Mesangial cell (primary cell): Measurements from ENCODE around the gene BAHCC1. TPM values are rescaled to one million over a fixed set of nuclear protein-coding genes. Genes with fewer than 3 reads are reported as not detected.

Experiments
- total RNA-seq: library from RNA; depleted of rRNA; stranded (reverse); fragments of >200 nt; gene quantifications from 2 replicates; pipeline ENCODE4 v1.2.3, GENCODE V29; 2015

BAHCC1 gene
- total RNA-seq: 6.8 and 18.3 TPM in 2 replicates

GRCh38 chr17:81394921-81395599 is at the start of gene BAHCC1:
BAHCC1 (plus strand) TSS chr17:81395457; CDS start chr17:81399740, 4,283 bp downstream.

GRCh38 chr17:81512562-81513371 is 117.5 kb downstream of the BAHCC1 start, which contains the start of gene ACTG1:
ACTG1 (minus strand) TSS chr17:81512799; CDS start chr17:81512354, 445 bp downstream.

Other genes starting within 250 kb of the BAHCC1 start
- not detected in 2 replicates for gene PVALEF, start 229.9 kb upstream of the BAHCC1 start, total RNA-seq
- 0.89 TPM in 1 of 2 replicates, not detected in the other for gene AATK, start 229.2 kb upstream of the BAHCC1 start, total RNA-seq
- 14.5 and 17.8 TPM in 2 replicates for gene CEP131, start 172.5 kb upstream of the BAHCC1 start, total RNA-seq
- gene TEPSIN, start 156.4 kb upstream of the BAHCC1 start, total RNA-seq: 18.6 and 27.9 TPM in 2 replicates
- 51.5 and 56.2 TPM in 2 replicates for gene NDUFAF8, start 156.1 kb upstream of the BAHCC1 start, total RNA-seq
- 84.4 and 109 TPM in 2 replicates for gene SLC38A10, start 100.2 kb upstream of the BAHCC1 start, total RNA-seq
- gene ACTG1, start 117.3 kb downstream of the BAHCC1 start, total RNA-seq: 10,594 and 11,964 TPM in 2 replicates
- gene FSCN2, start 132.9 kb downstream of the BAHCC1 start, total RNA-seq: 2.4 TPM in 1 of 2 replicates, not detected in the other
- 51.0 and 63.8 TPM in 2 replicates for gene FAAP100, start 156.9 kb downstream of the BAHCC1 start, total RNA-seq
- 68.1 and 84.4 TPM in 2 replicates for gene NPLOC4, start 241.7 kb downstream of the BAHCC1 start, total RNA-seq
- 1.1 and 1.9 TPM in 2 replicates for gene TSPAN10, start 241.7 kb downstream of the BAHCC1 start, total RNA-seq